ENCODE data around the gene PLAAT4.
"Not testable (repeated sequence)": the region's sequence is repeated elsewhere in the genome, so short reads cannot be mapped to it uniquely, and the experiment has no call there.

PLAAT4 gene

GRCh38 chr11:63532799-63533475 is 3.7 kb upstream of the PLAAT4 start:
- ChIA-PET POLR2A (no interaction called here), CTCF (interaction anchor here (1.1 kb wide), 1 partner anchor 25 kb away, joined by 3 read pairs; no protein-coding TSS in a partner anchor)
- no peak for TF ChIP-seq FOXM1 (IDR thresholded peaks at IDR 0.05; ENCODE audit: borderline replicate concordance)
- TF ChIP-seq BHLHE40 (IDR thresholded peaks at IDR 0.05; ENCODE audit: borderline replicate concordance), result no peak
- no peak for TF ChIP-seq TARDBP (IDR thresholded peaks at IDR 0.05)
- no peak for TF ChIP-seq NFRKB (IDR thresholded peaks at IDR 0.05)
- no peak for TF ChIP-seq CTBP1 (IDR thresholded peaks at IDR 0.05; ENCODE audit: borderline replicate concordance)
- TF ChIP-seq L3MBTL2 (conservative IDR thresholded peaks at IDR 0.05), result no peak
- no peak for TF ChIP-seq ELF4 (IDR thresholded peaks at IDR 0.05)
- TF ChIP-seq FOXA1 (IDR thresholded peaks at IDR 0.05), result no peak
- TF ChIP-seq LEF1 (IDR thresholded peaks at IDR 0.05; ENCODE audit: borderline replicate concordance), result no peak
- no peak for DNase-seq (ENCODE audit: extremely low spot score)

DNA sequence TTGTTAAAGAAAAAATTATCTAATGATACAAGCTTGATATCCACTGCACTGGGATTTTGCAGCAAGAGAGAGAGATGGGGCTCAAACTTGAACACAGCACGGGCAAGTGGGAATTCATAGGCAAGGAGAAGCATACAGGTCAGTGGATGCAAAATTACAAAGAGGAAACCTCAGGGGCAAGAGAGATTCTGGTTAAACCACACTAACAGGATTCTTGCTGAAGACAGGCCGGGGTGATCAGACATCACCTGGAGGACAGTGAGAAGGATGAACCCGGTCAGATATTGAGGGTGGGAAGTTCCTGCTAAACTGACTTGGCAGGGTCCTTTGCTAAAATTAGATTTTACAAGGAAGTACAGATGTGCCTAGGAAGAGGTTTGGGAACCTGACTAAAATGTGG is 2.5 kb upstream of the PLAAT4 start:
- CTCF ChIA-PET, result interaction anchor here (1.1 kb wide), 1 partner anchor 26 kb away, joined by 3 read pairs; no protein-coding TSS in a partner anchor
- POLR2A ChIA-PET, result no interaction called here
- TF ChIP-seq ELF4 (IDR thresholded peaks at IDR 0.05) (no peak), SP1 (IDR thresholded peaks at IDR 0.05) (no peak), CTBP1 (IDR thresholded peaks at IDR 0.05; ENCODE audit: borderline replicate concordance) (no peak), FOXA1 (IDR thresholded peaks at IDR 0.05) (no peak), ARNT (IDR thresholded peaks at IDR 0.05) (no peak), L3MBTL2 (conservative IDR thresholded peaks at IDR 0.05) (no peak), BHLHE40 (IDR thresholded peaks at IDR 0.05; ENCODE audit: borderline replicate concordance) (no peak), HDGF (IDR thresholded peaks at IDR 0.05; ENCODE audit: borderline replicate concordance) (no peak), NFRKB (IDR thresholded peaks at IDR 0.05) (no peak), FOXK2 (IDR thresholded peaks at IDR 0.05) (no peak), FOXM1 (IDR thresholded peaks at IDR 0.05; ENCODE audit: borderline replicate concordance) (no peak), SUZ12 (IDR thresholded peaks at IDR 0.05) (no peak), ZNF384 (IDR thresholded peaks at IDR 0.05) (no peak), TARDBP (IDR thresholded peaks at IDR 0.05) (no peak), LEF1 (IDR thresholded peaks at IDR 0.05; ENCODE audit: borderline replicate concordance) (no peak)
- TF ChIP-seq, protein P1, sequence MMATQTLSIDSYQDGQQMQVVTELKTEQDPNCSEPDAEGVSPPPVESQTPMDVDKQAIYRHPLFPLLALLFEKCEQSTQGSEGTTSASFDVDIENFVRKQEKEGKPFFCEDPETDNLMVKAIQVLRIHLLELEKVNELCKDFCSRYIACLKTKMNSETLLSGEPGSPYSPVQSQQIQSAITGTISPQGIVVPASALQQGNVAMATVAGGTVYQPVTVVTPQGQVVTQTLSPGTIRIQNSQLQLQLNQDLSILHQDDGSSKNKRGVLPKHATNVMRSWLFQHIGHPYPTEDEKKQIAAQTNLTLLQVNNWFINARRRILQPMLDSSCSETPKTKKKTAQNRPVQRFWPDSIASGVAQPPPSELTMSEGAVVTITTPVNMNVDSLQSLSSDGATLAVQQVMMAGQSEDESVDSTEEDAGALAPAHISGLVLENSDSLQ (IDR thresholded peaks at IDR 0.05), result no peak
- DNase-seq (ENCODE audit: extremely low spot score), result no peak

DNA sequence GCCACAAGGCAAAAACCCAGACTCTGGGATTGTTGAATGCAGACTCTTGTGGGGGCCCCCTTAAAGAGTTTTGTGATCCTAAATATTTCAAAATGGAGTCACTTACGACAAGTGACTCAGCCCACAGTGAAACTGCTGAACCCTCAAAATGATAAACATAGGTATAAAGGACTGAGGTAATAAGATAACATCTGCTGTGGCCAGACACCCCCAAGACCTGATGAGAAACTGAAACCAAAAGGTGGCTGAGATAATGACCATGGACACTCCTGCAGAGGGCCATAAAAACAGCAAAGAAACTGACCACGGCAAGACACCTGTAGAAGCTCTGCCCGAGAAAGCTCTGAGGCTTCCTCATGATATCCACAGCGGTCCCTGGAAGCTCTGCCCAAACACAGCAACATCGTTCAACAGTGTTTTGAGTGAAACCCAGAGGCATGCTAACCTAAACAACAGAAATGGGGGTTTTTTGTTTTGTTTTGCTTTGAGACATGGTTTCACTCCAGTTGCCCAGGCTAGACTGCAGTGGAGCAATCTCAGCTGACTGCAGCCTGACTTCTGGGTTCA is 1.6 kb upstream of the PLAAT4 start:
- ChIA-PET POLR2A (no interaction called here), CTCF (no interaction called here)
- DNase-seq (ENCODE audit: extremely low spot score), result no peak
- TF ChIP-seq CTBP1 (IDR thresholded peaks at IDR 0.05; ENCODE audit: borderline replicate concordance) (no peak), FOXK2 (IDR thresholded peaks at IDR 0.05) (no peak), BHLHE40 (IDR thresholded peaks at IDR 0.05; ENCODE audit: borderline replicate concordance) (no peak), SP1 (IDR thresholded peaks at IDR 0.05) (no peak), LEF1 (IDR thresholded peaks at IDR 0.05; ENCODE audit: borderline replicate concordance) (no peak), ZNF384 (IDR thresholded peaks at IDR 0.05) (no peak), ARNT (IDR thresholded peaks at IDR 0.05) (no peak), ELF4 (IDR thresholded peaks at IDR 0.05) (no peak), FOXM1 (IDR thresholded peaks at IDR 0.05; ENCODE audit: borderline replicate concordance) (no peak), FOXA1 (IDR thresholded peaks at IDR 0.05) (no peak), HDGF (IDR thresholded peaks at IDR 0.05; ENCODE audit: borderline replicate concordance) (no peak), L3MBTL2 (conservative IDR thresholded peaks at IDR 0.05) (no peak), NFRKB (IDR thresholded peaks at IDR 0.05) (no peak), TARDBP (IDR thresholded peaks at IDR 0.05) (no peak), SUZ12 (IDR thresholded peaks at IDR 0.05) (no peak)
- TF ChIP-seq, protein P1 (IDR thresholded peaks at IDR 0.05), result no peak

- POLR2A ChIA-PET, result no interaction called here
- CTCF ChIA-PET, result no interaction called here
- DNase-seq (ENCODE audit: extremely low spot score), result no peak
- TF ChIP-seq FOXA1 (IDR thresholded peaks at IDR 0.05), result no peak
- TF ChIP-seq FOXK2 (IDR thresholded peaks at IDR 0.05), result no peak
- TF ChIP-seq BHLHE40 (IDR thresholded peaks at IDR 0.05; ENCODE audit: borderline replicate concordance), result no peak
- no peak for TF ChIP-seq SP1 (IDR thresholded peaks at IDR 0.05)
- TF ChIP-seq ELF4 (IDR thresholded peaks at IDR 0.05), result no peak
- TF ChIP-seq, protein P1 (IDR thresholded peaks at IDR 0.05), result no peak
- TF ChIP-seq LEF1 (IDR thresholded peaks at IDR 0.05; ENCODE audit: borderline replicate concordance), result no peak
- no peak for TF ChIP-seq TARDBP (IDR thresholded peaks at IDR 0.05)
- TF ChIP-seq FOXM1 (IDR thresholded peaks at IDR 0.05; ENCODE audit: borderline replicate concordance), result no peak
These were observed 874 bp upstream of the PLAAT4 start for GRCh38 chr11:63535734-63536133.

DNA sequence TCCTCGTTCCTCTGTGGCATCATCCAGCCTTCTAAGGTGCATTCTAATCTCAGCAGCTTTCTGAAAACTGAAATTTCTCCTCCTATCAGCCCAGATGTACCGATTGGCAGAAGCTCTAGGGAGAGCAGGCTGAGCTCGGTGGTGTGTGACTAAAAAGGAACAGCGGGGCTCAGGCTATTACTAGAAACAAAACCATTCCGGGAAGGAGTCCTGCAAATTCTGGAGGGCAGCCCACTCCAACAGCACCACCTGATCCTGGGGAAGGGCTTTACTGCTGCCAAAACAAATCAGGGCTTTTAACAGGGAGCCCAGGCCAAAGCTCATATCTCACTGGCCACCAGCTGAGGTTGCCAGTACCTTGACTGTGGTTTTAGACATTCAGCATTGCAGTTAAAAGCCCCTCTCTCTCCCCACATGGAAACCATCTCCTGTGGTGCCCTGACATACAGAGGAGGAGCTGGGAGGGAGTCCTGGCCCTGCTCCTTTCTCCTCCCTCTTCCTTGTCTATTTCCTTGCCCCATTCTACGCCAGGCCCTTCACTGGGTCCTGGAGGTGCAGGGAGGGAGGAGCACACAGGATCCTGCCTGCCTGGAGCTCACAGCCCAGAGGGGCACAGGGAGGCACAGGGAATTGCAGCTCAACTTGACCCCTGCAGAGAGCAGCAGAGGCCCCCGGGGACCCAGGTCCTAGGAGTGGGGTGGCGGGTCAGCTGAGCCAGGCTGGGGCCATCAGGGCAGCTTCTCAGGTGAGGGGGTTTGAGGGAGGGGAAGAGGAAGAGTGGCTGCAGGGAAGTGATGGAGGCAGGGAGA is 889 bp downstream of the PLAAT4 start:
- TF ChIP-seq L3MBTL2 (conservative IDR thresholded peaks at IDR 0.05) (no peak), NFRKB (IDR thresholded peaks at IDR 0.05) (no peak), FOXM1 (IDR thresholded peaks at IDR 0.05; ENCODE audit: borderline replicate concordance) (no peak), TARDBP (IDR thresholded peaks at IDR 0.05) (no peak), BHLHE40 (IDR thresholded peaks at IDR 0.05; ENCODE audit: borderline replicate concordance) (no peak), HDGF (IDR thresholded peaks at IDR 0.05; ENCODE audit: borderline replicate concordance) (no peak), SUZ12 (IDR thresholded peaks at IDR 0.05) (no peak), ELF4 (IDR thresholded peaks at IDR 0.05) (no peak), ZNF384 (IDR thresholded peaks at IDR 0.05) (no peak), FOXK2 (IDR thresholded peaks at IDR 0.05) (no peak), CTBP1 (IDR thresholded peaks at IDR 0.05; ENCODE audit: borderline replicate concordance) (no peak), LEF1 (IDR thresholded peaks at IDR 0.05; ENCODE audit: borderline replicate concordance) (no peak), SP1 (IDR thresholded peaks at IDR 0.05) (no peak), FOXA1 (IDR thresholded peaks at IDR 0.05) (no peak), ARNT (IDR thresholded peaks at IDR 0.05) (no peak)
- TF ChIP-seq, protein P1 (IDR thresholded peaks at IDR 0.05), result no peak
- POLR2A ChIA-PET, result no interaction called here
- DNase-seq (ENCODE audit: extremely low spot score), result no peak
- CTCF ChIA-PET, result interaction anchor here (1.0 kb wide), 1 partner anchor 58 kb away, joined by 4 read pairs; no protein-coding TSS in a partner anchor

- DNase-seq (ENCODE audit: extremely low spot score); CTCF ChIA-PET; POLR2A ChIA-PET: not testable (repeated sequence)
These were observed 5.9 kb downstream of the PLAAT4 start for GRCh38 chr11:63542506-63542905.
